HK-2 (cell line): ENCODE results near the gene OPHN1.
"Not testable (repeated sequence)": the region's sequence is repeated elsewhere in the genome, so short reads cannot be mapped to it uniquely, and the experiment has no call there.

Source experiments
- DNase-seq: peaks from one replicate; pipeline ENCODE4 v3.0.0-alpha.2; 2018; ENCODE audit not compliant: unreplicated experiment

The OPHN1 gene

DNA sequence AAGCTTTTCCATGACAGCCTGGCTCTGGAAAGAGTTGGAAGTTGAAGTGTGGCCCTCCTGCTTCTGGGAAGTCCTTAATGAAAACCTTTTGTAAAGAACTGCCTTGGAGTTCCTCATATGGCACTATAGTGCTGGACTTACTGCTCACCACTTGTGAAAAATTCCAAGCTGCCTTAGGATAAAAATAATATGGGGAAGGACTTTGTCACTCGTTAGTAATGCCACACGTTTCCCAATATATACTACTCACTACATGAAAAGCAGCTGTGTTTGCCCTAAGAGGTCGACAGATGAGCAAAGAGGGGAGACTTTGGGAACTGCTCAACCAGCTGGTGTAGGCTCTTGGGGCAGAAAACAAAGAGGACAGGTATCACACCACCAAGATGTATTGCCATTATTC lies 11.7 kb downstream of the OPHN1 start:
- DNase-seq, result no peak

DNA sequence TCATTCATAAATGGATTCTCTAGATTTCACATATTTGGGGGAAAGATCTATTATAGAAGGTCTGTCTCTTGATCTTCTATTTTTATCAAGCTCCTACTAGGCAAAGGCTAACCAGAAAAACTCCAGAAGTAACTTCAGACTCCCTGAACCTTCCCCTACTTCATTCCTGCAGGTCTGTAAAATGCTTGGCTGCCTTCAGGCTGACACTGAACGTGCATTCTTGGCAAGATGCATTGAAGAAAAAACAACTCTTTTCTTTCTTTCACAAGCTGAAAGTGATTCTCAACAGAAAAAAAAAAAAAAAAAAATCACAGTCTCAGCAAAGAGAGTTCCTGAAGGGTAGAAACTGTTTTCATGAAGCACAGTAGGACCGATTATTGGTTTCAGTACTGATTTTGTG lies 12.7 kb downstream of the OPHN1 start:
- no peak for DNase-seq

DNA sequence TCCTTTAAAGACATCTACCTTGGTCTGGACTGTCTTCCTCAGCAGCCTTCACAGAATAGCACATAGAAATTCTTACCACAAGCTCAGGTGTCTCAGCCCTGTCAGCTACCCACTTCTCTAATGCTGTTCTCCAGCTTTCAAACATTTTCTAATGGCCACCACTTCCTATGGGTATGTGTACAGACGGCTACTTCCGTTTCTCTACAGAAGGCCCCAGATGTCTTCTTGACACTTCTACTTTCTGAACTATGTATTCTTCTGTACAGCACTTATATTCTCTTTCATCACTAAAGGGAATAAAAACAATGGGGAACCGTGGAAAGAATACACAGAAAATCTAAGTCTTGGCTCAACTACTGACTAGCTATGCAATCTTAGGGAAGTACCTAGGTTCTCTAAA lies 13.3 kb downstream of the OPHN1 start:
- DNase-seq, result no peak

DNA sequence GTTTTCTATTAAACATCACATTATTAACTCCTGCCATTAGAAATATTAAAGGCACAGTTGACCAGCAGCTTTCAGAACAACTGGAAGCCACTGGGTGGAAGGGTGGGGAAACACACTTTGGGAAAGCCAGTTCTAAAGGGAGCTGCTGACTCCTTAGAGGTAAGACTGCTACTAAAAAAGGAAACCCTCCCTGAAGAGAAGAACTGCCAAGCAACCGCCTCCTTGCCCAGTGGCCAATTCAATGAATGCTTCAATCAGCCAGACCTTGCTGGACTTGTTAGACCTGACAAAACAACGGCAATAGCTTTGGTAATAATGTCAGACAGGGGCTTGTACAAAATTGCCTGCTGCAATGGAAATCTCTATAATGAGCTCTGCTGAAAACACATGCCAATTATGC lies 15.6 kb downstream of the OPHN1 start:
- DNase-seq, result no peak

DNA sequence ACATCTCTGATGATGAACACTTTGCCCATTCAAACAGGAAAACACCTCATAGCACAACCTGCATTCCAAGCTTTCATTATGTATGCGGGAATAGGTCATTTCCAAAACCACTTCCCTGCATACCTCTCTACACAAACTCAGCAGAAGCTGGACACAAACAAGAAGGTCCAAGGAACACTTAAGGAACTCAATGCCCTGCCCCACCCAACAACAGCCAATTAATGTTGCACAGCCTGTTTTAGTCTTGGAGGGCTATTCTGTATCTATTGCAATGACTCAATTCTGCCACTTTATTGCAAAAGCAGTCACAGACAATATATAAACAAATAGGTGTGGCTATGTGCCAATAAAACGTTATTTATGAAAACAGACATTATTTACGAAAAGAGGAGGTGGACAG lies 16.7 kb downstream of the OPHN1 start:
- DNase-seq, result no peak

DNA sequence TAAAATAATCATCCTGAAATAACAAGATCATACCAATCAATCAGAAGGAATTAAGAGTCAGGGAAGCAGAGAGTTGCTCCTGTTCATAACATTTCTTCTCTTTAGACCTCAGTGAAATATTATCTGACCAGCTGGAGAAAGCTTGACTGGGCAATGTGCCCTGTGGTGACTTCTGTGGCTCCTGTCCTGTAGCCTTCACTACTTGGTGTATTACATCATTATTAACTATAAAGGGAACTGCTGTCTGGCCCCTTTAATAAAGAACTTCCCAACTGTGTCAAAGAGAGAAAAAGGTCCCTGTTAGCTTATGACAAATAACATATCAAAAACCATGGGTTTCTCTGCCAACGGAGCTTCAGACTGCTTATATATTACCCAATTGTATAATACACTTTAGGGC lies 18.0 kb downstream of the OPHN1 start:
- DNase-seq, result no peak

DNA sequence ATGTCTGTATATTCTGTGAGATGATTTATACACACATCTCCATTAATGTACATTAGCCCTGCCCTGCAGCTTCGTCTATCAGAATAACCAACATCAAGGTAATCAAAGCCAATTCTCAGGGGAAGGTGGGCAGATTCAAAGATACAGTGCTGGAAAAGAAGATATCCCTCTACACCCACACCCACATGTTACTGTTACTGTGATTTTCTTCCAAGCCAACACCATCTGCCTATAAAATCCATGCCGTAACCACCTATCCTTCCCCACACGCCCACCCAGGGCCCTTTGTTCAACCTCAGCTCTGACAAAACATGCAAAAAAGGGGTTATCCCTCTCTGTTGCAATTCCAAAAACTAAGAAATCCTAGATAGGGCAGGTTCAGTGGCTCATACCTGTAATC lies 20.0 kb downstream of the OPHN1 start:
- no peak for DNase-seq

DNA sequence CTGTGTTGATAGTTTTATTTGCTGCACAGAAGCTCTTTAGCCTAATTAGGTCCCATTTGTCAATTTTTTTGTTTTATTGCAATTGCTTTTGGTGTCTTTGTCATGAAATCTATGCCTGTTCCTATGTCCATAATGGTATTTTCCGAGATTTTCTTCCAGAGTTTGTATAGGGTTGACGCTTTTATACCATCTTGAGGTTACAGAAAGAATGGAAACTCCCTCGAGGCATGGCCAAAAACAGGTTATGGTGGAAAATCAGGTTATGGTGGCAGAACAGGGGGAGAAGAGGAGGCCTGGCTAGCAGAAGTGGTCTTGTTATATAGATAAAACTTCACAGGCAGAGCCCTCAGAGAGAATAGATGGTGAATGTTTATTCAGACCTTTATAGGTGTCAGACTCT lies 21.6 kb downstream of the OPHN1 start:
- no peak for DNase-seq

DNA sequence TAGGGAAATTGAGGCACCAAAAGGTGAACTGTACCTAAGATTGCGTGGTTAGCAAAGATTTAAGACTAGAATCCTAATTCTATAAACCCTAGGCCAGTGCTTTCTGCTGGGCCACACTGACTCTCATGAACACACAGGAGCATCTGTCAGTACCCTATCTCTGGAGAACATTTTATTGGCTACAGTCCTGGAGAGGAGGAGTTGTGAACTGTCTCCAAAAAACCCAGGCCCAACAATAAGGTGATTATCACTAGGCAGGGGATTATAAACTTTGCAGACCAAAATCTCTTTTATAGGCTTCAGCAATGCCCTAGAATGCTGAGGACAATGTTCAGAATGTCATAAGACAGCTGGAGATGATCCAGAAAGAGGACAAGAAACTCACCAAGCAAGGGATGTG lies 24.1 kb downstream of the OPHN1 start:
- no peak for DNase-seq

DNA sequence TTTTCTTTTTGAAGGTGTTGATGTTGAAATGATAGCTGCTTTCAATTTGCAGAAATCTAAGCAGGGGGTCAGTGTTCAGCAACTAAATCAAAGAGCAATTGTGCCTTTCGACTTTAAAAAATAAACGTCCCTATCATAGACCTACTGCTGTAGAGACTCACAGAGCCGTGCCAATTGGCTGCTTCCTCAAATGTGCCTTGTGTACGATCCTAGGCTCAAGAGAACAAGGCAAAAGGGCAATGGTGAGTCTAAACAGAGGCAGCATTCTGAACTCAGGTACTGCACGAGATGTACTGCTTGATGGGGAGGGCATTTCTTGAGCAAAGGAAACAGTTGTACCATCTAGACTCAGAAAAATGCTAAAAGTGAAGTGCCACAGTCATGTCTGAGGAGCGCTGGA lies 29.8 kb downstream of the OPHN1 start:
- no peak for DNase-seq

DNA sequence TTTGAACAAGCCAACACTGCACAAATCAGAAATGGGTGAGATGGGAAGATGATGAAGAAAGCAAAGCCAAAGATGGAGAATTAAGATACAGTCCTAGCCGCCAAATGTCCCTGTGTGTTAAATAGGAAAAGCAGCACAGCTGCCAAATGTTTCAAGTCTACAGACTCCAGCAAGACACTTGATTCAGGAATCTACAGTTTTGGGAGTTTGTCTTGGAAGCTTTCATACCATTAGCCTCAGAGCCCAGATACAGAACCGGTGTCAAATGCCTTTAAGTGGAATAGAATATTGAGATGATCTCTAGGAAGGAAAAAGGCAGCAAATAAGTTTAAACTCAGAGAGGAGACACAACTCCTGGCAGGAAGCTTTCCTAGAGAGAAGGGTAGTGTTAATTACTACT lies 30.3 kb downstream of the OPHN1 start:
- DNase-seq, result no peak

DNA sequence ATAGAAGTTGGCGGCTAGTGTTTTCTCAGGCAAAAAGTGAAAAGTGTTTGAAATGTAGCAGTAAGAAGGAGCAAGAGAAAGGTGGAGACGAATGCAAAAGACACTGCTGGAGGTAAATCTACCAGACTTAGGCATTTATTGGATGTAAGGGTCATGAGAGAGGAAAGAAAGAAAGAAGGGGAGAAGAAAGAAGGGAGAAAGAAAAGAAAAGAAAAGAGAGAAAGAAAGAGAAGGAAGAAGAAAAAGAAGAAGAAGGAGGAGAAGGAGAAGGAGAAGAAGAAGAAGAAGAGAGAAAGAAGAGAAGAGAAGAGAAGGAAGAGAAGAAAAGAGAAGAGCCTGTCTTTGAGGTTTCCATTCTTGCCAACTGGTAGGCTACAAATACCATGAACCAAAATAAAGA lies 31.2 kb downstream of the OPHN1 start:
- DNase-seq, result no peak

DNA sequence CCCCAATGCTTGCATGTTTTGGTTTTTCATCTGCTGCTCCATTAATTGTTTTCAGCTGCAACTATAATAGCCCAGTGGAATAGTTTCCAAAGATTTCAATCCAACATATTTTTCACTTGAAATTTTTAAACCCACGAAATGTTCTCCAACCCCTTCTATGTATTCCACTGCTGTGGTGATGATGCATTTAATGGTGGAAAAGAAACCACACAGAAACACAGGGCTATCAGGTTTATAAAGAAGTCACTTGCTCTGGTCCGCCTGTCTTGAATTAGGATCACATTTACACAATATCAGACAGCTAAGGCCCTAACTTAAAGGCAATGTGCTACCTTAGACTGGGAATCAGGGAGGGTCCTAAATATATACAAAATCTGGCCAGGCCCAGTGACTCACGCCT lies 35.0 kb downstream of the OPHN1 start:
- no peak for DNase-seq

DNA sequence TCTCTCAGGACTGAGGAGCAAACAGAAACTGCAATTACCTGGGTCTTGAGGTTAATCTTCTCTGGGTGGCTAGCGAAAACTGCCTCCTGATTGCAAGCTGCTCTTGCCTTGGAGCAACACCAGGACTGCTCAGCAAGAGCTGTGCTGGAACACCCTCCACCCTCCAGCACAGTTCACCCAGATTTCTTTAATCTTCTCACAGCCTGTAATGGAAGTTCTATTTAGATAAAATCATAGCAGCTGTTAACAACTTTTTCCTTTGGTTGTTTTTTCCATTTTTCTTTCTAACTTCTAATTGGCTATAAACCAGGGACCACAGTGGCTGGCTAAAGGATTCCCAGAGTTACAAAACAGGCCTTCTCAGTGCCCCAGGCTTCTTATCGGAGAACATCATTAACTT lies 36.3 kb downstream of the OPHN1 start:
- DNase-seq, result no peak

DNA sequence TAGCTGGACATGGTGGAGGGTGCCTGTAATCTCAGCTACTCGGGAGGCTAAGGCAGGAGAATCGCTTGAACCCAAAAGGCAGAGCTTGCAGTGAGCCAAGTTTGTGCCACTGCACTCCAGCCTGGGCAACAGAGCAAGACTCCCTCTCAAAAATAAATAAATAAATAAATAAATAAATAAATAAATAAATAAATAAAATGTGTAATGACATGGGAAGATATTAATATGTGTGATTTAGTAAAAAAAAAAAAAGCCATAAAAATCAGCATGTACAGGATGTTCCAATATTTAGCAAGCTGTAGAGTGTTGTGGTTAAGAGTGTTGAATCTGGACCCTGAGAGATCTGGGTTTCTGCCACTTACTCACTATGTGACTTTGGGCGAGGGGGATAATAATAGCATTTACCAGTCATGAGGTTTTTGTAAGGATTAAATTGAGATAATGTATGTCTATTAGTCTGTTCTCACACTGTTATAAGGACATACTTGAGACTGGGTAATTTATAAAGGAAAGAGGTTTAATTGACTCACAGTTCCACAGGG lies 43.8 kb downstream of the OPHN1 start:
- DNase-seq, result not testable (repeated sequence)

DNA sequence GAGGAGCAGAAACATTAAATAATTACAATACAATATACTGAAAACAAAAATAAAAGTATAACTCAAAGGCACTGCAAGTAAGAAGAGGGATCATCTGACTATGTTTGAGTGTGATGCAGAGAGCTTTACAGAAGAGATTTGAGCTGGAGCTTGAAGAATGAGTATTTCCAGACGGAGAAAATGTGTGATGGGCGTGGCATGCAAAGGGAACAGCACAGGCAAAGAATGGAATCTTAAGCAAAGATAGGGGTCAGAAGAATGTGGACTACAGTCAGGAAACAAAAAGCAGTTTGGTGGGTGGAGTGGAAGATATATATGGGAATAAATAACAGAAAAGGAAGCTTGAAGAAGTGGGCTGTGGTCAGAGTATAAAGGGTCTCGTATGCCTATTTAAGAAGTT lies 45.5 kb downstream of the OPHN1 start:
- no peak for DNase-seq

DNA sequence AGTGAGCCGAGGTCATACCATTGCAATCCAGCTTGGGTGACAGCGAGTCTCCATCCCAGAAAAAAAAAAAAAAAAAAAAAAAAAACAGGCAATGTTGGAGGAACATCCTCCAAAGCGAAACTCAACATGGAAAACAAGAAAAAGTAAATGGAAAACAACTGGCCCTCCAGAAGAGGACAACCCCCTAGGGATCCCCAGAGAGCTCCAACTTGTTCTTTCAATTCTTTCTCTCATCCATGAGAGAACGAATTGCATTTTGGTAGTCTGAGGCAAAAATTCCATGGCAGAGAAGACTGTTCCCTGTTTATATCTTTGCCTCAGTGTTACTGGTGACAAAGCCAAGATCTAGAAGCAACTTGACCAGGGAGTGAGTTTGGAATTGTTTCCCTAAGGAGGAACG lies 49.8 kb downstream of the OPHN1 start:
- no peak for DNase-seq

DNA sequence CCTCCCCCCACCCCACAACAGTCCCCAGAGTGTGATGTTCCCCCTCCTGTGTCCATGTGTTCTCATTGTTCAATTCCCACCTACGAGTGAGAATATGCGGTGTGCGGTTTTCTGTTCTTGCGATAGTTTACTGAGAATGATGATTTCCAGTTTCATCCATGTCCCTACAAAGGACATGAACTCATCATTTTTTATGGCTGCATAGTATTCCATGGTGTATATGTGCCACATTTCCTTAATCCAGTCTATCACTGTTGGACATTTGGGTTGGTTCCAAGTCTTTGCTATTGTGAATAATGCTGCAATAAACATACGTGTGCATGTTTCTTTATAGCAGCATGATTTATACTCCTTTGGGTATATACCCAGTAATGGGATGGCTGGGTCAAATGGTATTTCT lies 55.7 kb downstream of the OPHN1 start:
- DNase-seq, result not testable (repeated sequence)

DNA sequence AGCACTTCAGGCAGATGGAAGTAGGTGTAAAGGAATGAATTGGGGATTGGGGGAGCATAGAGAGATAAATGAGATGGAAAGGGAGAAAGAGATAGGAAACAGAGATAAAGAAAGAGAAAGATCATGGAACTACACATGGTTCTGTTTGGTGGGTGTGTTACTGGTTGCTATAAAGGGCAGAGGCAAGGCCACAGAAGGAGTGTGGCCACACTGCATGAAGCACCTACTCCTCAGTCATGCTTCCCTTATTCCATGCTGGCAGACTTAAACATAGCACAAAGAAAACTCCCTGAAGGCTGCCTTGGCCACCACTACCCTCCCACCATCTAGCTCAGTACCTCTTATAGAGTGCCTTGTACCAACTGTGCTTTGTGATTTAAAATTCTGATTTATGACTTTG lies 56.9 kb downstream of the OPHN1 start:
- DNase-seq, result no peak

DNA sequence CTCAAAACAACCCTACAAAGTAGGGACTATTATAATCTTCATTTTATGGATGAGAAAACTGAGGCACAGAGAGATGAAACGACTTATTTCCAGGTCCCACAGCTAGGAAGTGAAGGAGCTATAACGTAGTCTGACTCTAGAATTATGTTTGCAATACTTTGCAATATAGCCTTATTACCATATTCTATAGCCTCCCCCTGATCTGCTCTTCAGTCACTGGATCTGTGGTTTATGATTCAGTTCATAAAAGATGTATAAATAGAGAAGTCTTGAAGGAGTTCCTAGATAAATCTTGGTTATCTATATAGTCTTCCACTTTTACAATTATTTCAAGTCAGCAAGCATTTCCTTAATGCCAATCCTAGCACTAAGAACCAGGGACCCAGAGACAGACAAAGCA lies 57.5 kb downstream of the OPHN1 start:
- DNase-seq, result no peak

DNA sequence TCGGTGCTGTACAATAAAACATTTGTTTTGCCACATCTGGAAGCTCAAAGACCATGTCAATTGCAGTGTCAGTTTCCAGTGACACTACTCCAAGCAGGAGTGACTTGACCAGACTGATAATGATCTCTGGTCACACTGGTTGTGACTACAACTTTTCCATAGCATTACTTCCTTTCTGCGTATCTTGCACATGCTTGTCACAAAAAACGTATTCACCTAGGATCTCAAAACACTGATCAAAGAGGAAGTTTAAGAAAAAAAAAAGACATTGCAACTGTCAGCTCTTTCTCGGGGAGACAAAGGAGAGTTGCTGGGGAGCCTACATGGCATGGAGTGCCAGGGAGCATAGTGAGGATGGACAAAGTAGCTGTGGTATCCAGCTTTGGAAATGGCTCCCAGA lies 60.6 kb downstream of the OPHN1 start:
- no peak for DNase-seq

DNA sequence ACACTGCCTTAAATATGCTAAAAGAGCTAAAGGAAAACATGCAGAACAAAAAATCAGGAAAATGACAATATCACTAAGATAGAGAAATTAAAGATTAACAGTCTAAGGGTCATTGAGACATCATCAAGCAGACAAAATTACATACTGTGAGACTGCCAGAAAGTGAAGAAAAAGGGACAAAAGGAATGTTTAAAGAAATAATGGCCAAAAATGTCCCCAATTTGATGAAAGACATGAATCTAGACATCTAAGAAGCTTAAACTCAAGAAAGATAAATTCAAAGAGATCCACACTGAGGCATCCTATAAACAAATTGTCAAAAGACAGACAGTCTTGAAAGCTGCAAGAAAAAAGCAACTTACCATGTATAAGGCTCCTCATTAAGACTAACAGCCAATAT lies 63.7 kb downstream of the OPHN1 start:
- no peak for DNase-seq

DNA sequence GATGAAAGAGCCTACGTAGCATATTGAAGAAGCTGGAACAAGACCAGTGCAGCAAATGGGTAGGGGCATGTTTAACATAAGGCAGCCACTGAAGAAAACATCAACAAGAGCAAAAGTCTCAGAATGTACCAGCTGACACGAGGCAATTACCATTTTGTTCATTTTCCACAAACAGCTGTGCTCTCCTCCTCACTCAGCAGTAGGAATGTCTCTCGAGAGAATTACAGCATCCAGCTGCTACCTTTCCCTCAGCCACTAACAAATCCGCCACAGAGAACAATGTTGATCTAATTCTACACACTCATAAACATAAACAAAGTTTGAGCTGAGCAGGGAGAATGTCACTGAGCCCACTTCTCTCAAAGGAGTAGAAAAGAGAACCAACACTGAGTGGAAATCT lies 68.0 kb downstream of the OPHN1 start:
- no peak for DNase-seq

DNA sequence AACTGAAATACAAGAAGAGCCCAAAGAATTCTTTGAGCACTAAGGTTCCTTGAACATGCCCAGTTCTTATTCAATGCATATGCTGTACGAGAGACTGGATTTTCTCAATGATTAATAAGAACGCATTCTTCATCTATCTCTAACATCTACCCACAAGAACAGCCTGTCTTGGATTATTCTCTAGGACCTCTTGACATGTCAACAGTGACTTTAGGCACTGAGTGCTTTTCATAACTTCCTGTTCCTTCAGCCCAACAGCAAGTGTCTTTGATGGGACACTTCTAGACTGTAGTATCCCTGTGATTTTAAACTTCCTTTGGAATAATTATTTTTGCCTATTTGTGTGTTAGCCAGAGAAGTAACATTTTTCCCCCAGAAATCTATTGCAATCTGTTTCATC lies 69.3 kb downstream of the OPHN1 start:
- no peak for DNase-seq

DNA sequence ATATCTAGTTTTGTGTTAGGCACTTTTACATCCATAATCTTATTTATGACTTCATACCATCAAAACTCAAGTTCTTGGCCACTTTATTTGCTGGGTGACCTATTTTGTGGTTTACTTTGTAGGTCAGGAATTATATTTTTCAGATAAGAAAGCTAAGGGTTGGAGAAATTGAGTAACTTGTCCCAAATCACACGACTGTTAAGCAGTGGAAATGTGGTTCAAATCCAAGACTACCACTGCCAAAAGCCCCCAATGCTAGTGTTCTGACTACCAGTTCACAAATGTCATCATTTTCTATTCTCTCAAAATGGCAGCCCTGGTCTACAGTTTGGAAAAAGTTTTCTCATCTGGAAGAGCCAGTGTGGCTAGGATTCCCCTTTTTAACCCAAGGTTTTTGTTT lies 74.6 kb downstream of the OPHN1 start:
- DNase-seq, result no peak
